ENCODE results near the gene APRT. TPM values are rescaled to one million over a fixed set of nuclear protein-coding genes. Genes with fewer than 3 reads are reported as not detected.

APRT gene
- polyA plus RNA-seq, 3 donors, result 123 to 307 (median 233) TPM

- H3K27me3 ChIP-seq (ENCODE audit: control insufficient read depth in 2 of 2, insufficient read depth in 2 of 2, low read length in 2 of 2), result no peaks in the 10 kb centered on the region
- no peaks in the 10 kb centered on the region for H3K36me3 ChIP-seq (replicated peaks in 1 of 2; ENCODE audit: control insufficient read depth in 1 of 2, insufficient read depth in 2 of 2, low read length in 2 of 2)
- peak; percentile 97 for TF ChIP-seq CTCF (IDR thresholded peaks at IDR 0.05)
- Mint-ChIP-seq H3K27ac (peak within 1 kb of the TSS in 6 of 7 donors; percentile 87 to 95 (median 90)), H3K36me3 (no peaks in the 10 kb centered on the region), H3K9me3 (no peaks in the 10 kb centered on the region), H3K4me1 (peaks cover 48% of the 10 kb centered on the region), H3K27me3 (ENCODE audit: low read depth in 3 of 3) (peaks cover 0 to 3% (median 0%) of the 10 kb centered on the region in 3 donors), H3K4me3 (peak within 1 kb of the TSS; percentile 90 to 93)
- intact Hi-C loops (cut with micrococcal nuclease), result loop anchor here (2.0 to 10.0 kb wide), 2 partner anchors 43 to 1159 kb away; partner anchors contain the start of gene DEF8 (in 1 of the 2)
- H2AFZ ChIP-seq (ENCODE audit: insufficient read depth, low read depth, low read length, poor library complexity, severe bottlenecking), result peak within 1 kb of the TSS; percentile 66
- 4% methylated on average over 97 of the region's 110 CpGs for WGBS (ENCODE audit: insufficient coverage)
- H3K4me1 ChIP-seq (ENCODE audit: control insufficient read depth in 1 of 2, insufficient read depth in 2 of 2, low read length in 2 of 2), result peaks cover 56 to 64% of the 10 kb centered on the region in 2 donors
- peak; percentile 62 to 75 (median 71) for DNase-seq
- H3K4me3 ChIP-seq (replicated peaks in 1 of 3; ENCODE audit: low read depth in 2 of 3, low read length in 3 of 3), result peak within 1 kb of the TSS; percentile 47 to 80 (median 73)
- H4K20me1 ChIP-seq (ENCODE audit: insufficient read depth, low read length), result peaks cover 31% of the 10 kb centered on the region
- H3K9me3 ChIP-seq (replicated peaks in 1 of 2; ENCODE audit: control insufficient read depth in 1 of 2, insufficient read depth in 1 of 2, low read length in 2 of 2), result no peaks in the 10 kb centered on the region
- H3K27ac ChIP-seq (ENCODE audit: low read depth in 1 of 2, low read length in 2 of 2), result peak within 1 kb of the TSS; percentile 86 to 99
- peaks cover 44% of the 10 kb centered on the region for H3K79me2 ChIP-seq (ENCODE audit: insufficient read depth, low read length)
- H3K4me2 ChIP-seq (replicated peaks; ENCODE audit: extremely low read depth, low read length, poor library complexity, severe bottlenecking), result peak within 1 kb of the TSS; percentile 90
- H3K9ac ChIP-seq (ENCODE audit: insufficient read depth, low read length, poor library complexity, severe bottlenecking), result peak within 1 kb of the TSS; percentile 84
Observed at GRCh38 chr16:88785106-88785924, 26.4 kb downstream of the APRT start, which contains the start of gene PIEZO1. Gene PIEZO1, minus strand, starts transcription at chr16:88785220. Its CDS starts 256 bp downstream, at chr16:88784964.

- 0% methylated on average over 32 of the region's 32 CpGs for WGBS (ENCODE audit: insufficient coverage)
- peak overlapping the region; percentile 90 for H3K4me2 ChIP-seq (replicated peaks; ENCODE audit: extremely low read depth, low read length, poor library complexity, severe bottlenecking)
- no peaks in the 10 kb centered on the region for H3K27me3 ChIP-seq (ENCODE audit: control insufficient read depth in 2 of 2, insufficient read depth in 2 of 2, low read length in 2 of 2)
- H3K4me3 ChIP-seq (replicated peaks in 1 of 3; ENCODE audit: low read depth in 2 of 3, low read length in 3 of 3), result peak overlapping the region; percentile 47 to 80 (median 73)
- H2AFZ ChIP-seq (ENCODE audit: insufficient read depth, low read depth, low read length, poor library complexity, severe bottlenecking), result peak overlapping the region; percentile 66
- H3K9me3 Mint-ChIP-seq, result no peaks in the 10 kb centered on the region
- peaks cover 49% of the 10 kb centered on the region for H3K79me2 ChIP-seq (ENCODE audit: insufficient read depth, low read length)
- H3K27me3 Mint-ChIP-seq (ENCODE audit: low read depth in 3 of 3), result peaks cover 0 to 3% (median 0%) of the 10 kb centered on the region in 3 donors
- H3K27ac Mint-ChIP-seq, result no peak overlapping the region
- no peak for DNase-seq
- TF ChIP-seq CTCF (IDR thresholded peaks at IDR 0.05), result no peak
- no peaks in the 10 kb centered on the region for H3K9me3 ChIP-seq (replicated peaks in 1 of 2; ENCODE audit: control insufficient read depth in 1 of 2, insufficient read depth in 1 of 2, low read length in 2 of 2)
- peaks cover 36% of the 10 kb centered on the region for H4K20me1 ChIP-seq (ENCODE audit: insufficient read depth, low read length)
- peak overlapping the region in 1 of 2 donors; percentile 99 for H3K27ac ChIP-seq (ENCODE audit: low read depth in 1 of 2, low read length in 2 of 2)
- H3K4me3 Mint-ChIP-seq, result peak overlapping the region in 1 of 2 donors; percentile 20
- intact Hi-C loops (cut with micrococcal nuclease), result loop anchor here (2.0 to 10.0 kb wide), 4 partner anchors 42 to 1160 kb away; partner anchors contain the start of genes DEF8 (in 1 of the 2), GALNS (in 1 of the 2) and TRAPPC2L (in 1 of the 2)
- peaks cover 48% of the 10 kb centered on the region for H3K4me1 Mint-ChIP-seq
- peaks cover 56 to 64% of the 10 kb centered on the region in 2 donors for H3K4me1 ChIP-seq (ENCODE audit: control insufficient read depth in 1 of 2, insufficient read depth in 2 of 2, low read length in 2 of 2)
- peak overlapping the region; percentile 84 for H3K9ac ChIP-seq (ENCODE audit: insufficient read depth, low read length, poor library complexity, severe bottlenecking)
- no peaks in the 10 kb centered on the region for H3K36me3 ChIP-seq (replicated peaks in 1 of 2; ENCODE audit: control insufficient read depth in 1 of 2, insufficient read depth in 2 of 2, low read length in 2 of 2)
- no peaks in the 10 kb centered on the region for H3K36me3 Mint-ChIP-seq
Observed at GRCh38 chr16:88784856-88785105, 26.9 kb downstream of the APRT start.
